Spleen (tissue), 11 donors: Measurements from ENCODE around the gene CCDC71L. TPM values are rescaled to one million over a fixed set of nuclear protein-coding genes. Genes with fewer than 3 reads are reported as not detected.
A peak's percentile ranks its signal among the peaks of the same experiment; 100 is the strongest.

Experiments
- DNase-seq: peaks from one replicate; pipeline ENCODE4 v3.0.0-alpha.2; 2020
- H3K27ac ChIP-seq, 8 donors: fragments of 200-600 bp; sonication (generic) in 7 of 8; 1 replicate in 4 of 8; 2 replicates in 4 of 8; pipeline versions ENCODE4 v1.5.0 to v1.8.0; 2016 to 2021; ENCODE audit warnings: inconsistent platforms in 4 of 8, mild to moderate bottlenecking in 4 of 8, moderate library complexity in 1 of 8
- H3K27me3 ChIP-seq, 7 donors: fragments of 200-600 bp; sonication (generic) in 6 of 7; replicated peaks in 1 of 7; 1 replicate in 4 of 7; 2 replicates in 3 of 7; pipeline versions ENCODE4 v1.5.0 to v1.8.0; 2016 to 2021; ENCODE audit warnings: inconsistent platforms in 3 of 7, mild to moderate bottlenecking in 1 of 7
- H3K36me3 ChIP-seq, 6 donors: fragments of 200-600 bp; sonication (generic) in 5 of 6; 1 replicate in 4 of 6; 2 replicates in 2 of 6; pipeline versions ENCODE4 v1.5.0 to v1.8.0; 2016 to 2021; ENCODE audit warnings: inconsistent platforms in 2 of 6
- H3K4me1 ChIP-seq, 6 donors: fragments of 200-600 bp; sonication (generic) in 5 of 6; 1 replicate in 3 of 6; 2 replicates in 3 of 6; pipeline versions ENCODE4 v1.5.0 to v1.8.0; 2016 to 2021; ENCODE audit warnings: inconsistent platforms in 3 of 6
- H3K4me3 ChIP-seq, 8 donors: fragments of 200-600 bp; sonication (generic) in 7 of 8; 1 replicate in 4 of 8; 2 replicates in 4 of 8; pipeline versions ENCODE4 v1.5.0 to v1.8.0; 2016 to 2021; ENCODE audit warnings: inconsistent platforms in 4 of 8, mild to moderate bottlenecking in 4 of 8, moderate library complexity in 2 of 8
- H3K9me3 ChIP-seq, 8 donors: fragments of 200-600 bp; sonication (generic) in 7 of 8; 1 replicate in 4 of 8; 2 replicates in 4 of 8; pipeline versions ENCODE4 v1.5.0 to v1.8.0; 2016 to 2021; ENCODE audit warnings: inconsistent platforms in 4 of 8
- POLR2A ChIP-seq, 3 donors: fragments of 450-650 bp; IDR thresholded peaks; one replicate each; pipeline ENCODE4 v1.5.1; 2017; ENCODE audit warnings: antibody characterized with exemption in 3 of 3, mild to moderate bottlenecking in 1 of 3
- POLR2AphosphoS5 ChIP-seq, 3 donors: sonication (generic); formaldehyde crosslinking; IDR thresholded peaks; one replicate each; pipeline ENCODE4 v1.5.1; 2017; ENCODE audit warnings: antibody characterized with exemption in 3 of 3
- WGBS, 5 donors: extraction: QIAGEN DNeasy Blood & Tissue Kit in 3 of 5; methylation state at CpG; one replicate each; pipeline versions ENCODE4 v1.1.5 to v1.1.7; 2013 to 2018; 5-methylcytosine and 5-hydroxymethylcytosine counted together
- intact Hi-C: fragments of 100-400 bp; cut with DNase I; formaldehyde crosslinking; loops from one replicate; pipeline ENCODE4 v1.15.0; 2023; ENCODE audit warnings: low total_unique reads
- polyA plus RNA-seq, 3 donors: library from polyadenylated mRNA; stranded (reverse); fragments of 200-250 nt; gene quantifications; one replicate each; pipeline ENCODE4 v1.2.1, GENCODE V29; 2013
- total RNA-seq, 7 donors: library from RNA; depleted of rRNA in 3 of 7; stranded (reverse); fragments of >200 nt in 3 of 7; fragmentation: NEBNext Ultra II Directional in 4 of 7; extraction: Animal tissue kit (Norgen Biotek cat#: 25700) in 4 of 7; gene quantifications; one replicate each; pipeline versions ENCODE4 v1.1.0 to v1.2.1, GENCODE V29; 2016 to 2021
- TF ChIP-seq, protein P1 (sequence below), 11 experiments: fragments of 200-600 bp in 7 of 11; fragments of 450-650 bp in 4 of 11; sonication (generic) in 4 of 11; IDR thresholded peaks in 8 of 11; conservative IDR thresholded peaks in 3 of 11; 1 replicate in 7 of 11; 2 replicates in 4 of 11; pipeline versions ENCODE4 v1.4.0 to v1.8.0; 2016 to 2021; ENCODE audit warnings: antibody characterized with exemption in 11 of 11, inconsistent platforms in 4 of 11, mild to moderate bottlenecking in 1 of 11
- donor health status: healthy with polysubstance abuse.
- donor health status: DM: no; HTN: no; CAD: no; lungs with moderate emphysema.
- donor health status: DM: no; HTN: no; CAD: no.
- donor health status: Bipolar disorder and iron deficiency.
- donor health status: healthy.
- donor health status: DM: no; HTN: no; CAD: no.
- donor health status: DM: yes; HTN: yes; CAD: no.

CCDC71L gene
- total and polyA plus RNA-seq, 10 donors, result 22.7 to 70.9 (median 36.4) TPM

DNA sequence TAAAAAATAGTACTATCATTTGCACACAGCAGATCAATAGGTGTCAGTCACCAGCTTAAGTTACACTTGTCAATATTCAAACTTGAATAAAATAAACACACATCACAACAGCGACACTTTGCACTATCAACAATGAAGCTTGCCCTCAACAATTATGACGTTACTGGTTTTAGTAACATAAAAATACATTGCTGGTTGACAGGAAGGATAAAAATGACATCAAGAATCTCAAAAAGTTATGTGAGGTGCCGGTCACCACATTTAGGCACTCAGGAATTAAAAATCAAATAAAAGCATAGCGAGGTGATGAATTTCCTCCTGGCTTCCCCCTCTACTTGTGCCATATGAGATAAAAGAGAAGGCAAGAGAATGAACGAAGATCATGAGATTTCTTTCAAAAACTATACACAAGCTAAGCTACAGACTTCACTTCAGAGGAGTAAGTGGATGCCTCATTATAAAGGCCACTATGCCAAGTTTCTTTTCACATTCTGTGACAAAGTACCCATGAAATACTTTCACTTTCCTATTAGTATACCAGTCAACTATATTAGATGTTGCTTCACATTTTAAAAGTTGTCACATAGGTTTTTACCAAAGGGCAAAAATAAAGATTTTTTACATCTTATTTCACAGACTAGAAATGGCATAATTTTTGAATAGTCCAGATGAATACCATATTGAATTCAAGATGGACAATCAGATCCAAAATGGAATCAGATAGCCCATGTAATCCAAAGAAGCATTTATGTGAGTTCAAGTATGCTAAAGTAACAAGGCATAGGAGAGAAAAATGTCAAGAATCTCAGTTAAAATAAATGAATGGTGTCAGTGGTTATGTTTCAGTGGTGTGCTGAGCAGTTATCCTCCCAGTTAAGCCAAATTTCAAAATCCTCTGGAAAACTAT, 3.6 kb downstream of the CCDC71L start:
- no peaks in the 10 kb centered on the region for H3K36me3 ChIP-seq
- H3K27ac ChIP-seq, result peak overlapping the region in 3 of 8 donors; percentile 12 to 98 (median 32)
- H3K9me3 ChIP-seq, result no peaks in the 10 kb centered on the region
- intact Hi-C loops, result no loop called here
- peak overlapping the region in 1 of 8 donors; percentile 90 for H3K4me3 ChIP-seq
- peaks cover 17 to 42% (median 35%) of the 10 kb centered on the region in 6 donors for H3K4me1 ChIP-seq
- WGBS, 5 donors, result 41 to 48% (median 45%) methylated on average over 5 of the region's 5 CpGs
- DNase-seq, result no peak
- TF ChIP-seq POLR2AphosphoS5 (IDR thresholded peaks at IDR 0.05) (no peak), POLR2A (IDR thresholded peaks at IDR 0.05) (no peak)
- TF ChIP-seq, protein P1, sequence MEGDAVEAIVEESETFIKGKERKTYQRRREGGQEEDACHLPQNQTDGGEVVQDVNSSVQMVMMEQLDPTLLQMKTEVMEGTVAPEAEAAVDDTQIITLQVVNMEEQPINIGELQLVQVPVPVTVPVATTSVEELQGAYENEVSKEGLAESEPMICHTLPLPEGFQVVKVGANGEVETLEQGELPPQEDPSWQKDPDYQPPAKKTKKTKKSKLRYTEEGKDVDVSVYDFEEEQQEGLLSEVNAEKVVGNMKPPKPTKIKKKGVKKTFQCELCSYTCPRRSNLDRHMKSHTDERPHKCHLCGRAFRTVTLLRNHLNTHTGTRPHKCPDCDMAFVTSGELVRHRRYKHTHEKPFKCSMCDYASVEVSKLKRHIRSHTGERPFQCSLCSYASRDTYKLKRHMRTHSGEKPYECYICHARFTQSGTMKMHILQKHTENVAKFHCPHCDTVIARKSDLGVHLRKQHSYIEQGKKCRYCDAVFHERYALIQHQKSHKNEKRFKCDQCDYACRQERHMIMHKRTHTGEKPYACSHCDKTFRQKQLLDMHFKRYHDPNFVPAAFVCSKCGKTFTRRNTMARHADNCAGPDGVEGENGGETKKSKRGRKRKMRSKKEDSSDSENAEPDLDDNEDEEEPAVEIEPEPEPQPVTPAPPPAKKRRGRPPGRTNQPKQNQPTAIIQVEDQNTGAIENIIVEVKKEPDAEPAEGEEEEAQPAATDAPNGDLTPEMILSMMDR (IDR thresholded peaks at IDR 0.05 in 8 of 11, conservative IDR thresholded peaks at IDR 0.05 in 3 of 11), result no peak
- no peaks in the 10 kb centered on the region for H3K27me3 ChIP-seq

DNA sequence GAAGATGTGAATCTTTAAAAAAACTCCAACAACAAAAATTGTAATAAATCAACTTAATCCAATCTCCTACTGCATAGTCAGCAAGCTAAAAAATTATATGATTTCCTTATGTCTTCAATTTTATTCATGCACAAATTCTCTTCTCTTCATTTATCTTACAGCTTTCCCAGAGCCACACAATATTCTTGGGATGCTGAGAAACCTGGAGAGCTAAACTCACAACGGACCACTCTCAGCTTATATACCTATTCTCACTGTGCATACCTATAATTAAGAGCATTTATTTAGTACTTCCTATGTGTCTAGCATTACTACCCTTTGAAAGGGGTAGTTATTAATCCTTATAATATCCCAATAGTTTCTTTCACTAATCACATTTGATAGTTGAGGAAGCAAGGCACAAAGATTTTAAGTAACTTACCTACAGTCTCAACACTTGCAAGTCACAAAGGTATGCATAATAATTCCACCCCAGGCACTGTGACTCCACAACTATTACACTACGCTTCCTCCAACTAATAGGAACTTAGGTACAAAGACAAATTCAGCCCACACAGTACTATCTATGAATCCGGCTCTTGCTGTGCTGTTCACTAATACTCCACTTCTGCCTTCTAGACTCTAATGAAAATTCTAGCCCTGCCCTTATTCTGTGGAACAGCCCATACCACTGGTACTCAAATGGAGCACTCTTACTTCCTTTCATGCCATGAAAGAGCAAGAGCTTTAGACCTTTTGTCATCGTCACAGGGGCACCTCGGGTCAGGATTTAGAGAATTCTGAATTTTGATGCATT, 5.1 kb downstream of the CCDC71L start:
- no peak for TF ChIP-seq POLR2A (IDR thresholded peaks at IDR 0.05)
- no peak for TF ChIP-seq POLR2AphosphoS5 (IDR thresholded peaks at IDR 0.05)
- TF ChIP-seq, protein P1 (IDR thresholded peaks at IDR 0.05 in 8 of 11, conservative IDR thresholded peaks at IDR 0.05 in 3 of 11), result no peak
- intact Hi-C loops, result no loop called here
- peaks cover 17 to 42% (median 33%) of the 10 kb centered on the region in 6 donors for H3K4me1 ChIP-seq
- H3K4me3 ChIP-seq, result no peak overlapping the region
- no peaks in the 10 kb centered on the region for H3K36me3 ChIP-seq
- no peaks in the 10 kb centered on the region for H3K9me3 ChIP-seq
- no peak for DNase-seq
- 91 to 98% (median 97%) methylated on average over 5 of the region's 5 CpGs for WGBS, 5 donors
- no peak overlapping the region for H3K27ac ChIP-seq
- H3K27me3 ChIP-seq, result no peaks in the 10 kb centered on the region

DNA sequence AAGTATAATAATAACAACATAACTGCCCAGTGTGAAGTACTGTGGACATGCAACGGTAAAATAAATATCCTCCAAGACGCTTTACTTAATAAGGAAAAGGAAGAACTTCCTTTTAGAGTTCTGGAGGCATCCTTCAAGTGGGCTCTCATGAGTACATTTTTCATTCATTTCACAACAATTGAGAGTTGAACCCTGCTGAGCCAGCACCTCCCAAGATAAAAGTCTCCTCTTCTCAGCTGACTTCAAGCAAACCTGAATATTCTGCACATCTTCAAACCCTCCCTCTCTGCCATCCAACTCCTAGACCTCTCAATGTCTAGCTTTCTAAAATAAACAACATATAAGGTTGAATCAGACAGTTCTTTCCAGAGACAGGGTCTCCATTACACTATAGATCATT, 7.5 kb downstream of the CCDC71L start:
- Histone ChIP-seq H3K4me1 (peaks cover 8 to 26% (median 18%) of the 10 kb centered on the region in 6 donors), H3K27ac (no peak overlapping the region), H3K36me3 (no peaks in the 10 kb centered on the region), H3K4me3 (no peak overlapping the region), H3K27me3 (no peaks in the 10 kb centered on the region), H3K9me3 (no peaks in the 10 kb centered on the region)
- 52 to 79% (median 69%) methylated on average over 2 of the region's 2 CpGs for WGBS, 5 donors
- TF ChIP-seq POLR2AphosphoS5 (IDR thresholded peaks at IDR 0.05), result no peak
- no peak for TF ChIP-seq POLR2A (IDR thresholded peaks at IDR 0.05)
- TF ChIP-seq, protein P1 (IDR thresholded peaks at IDR 0.05 in 8 of 11, conservative IDR thresholded peaks at IDR 0.05 in 3 of 11), result no peak
- intact Hi-C loops, result no loop called here
- DNase-seq, result no peak

DNA sequence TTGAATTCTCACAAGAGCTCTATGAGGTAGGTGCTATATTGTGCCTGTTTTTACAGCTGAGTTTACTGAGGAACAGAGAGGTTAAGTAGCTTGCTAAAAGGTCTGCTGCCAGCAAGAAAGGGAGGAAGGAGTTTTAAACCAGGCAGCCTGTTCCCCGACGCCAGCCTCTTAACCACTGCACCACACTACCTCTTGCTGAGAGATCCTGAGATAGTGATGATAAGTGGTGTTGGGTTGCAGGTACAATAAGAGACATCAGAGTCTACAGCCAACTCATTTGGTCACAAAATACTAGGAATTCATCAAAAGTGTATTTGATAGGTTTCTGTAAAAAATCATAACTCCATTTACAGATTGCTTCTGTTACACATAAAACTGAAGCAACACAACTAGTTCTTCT, 8.0 kb downstream of the CCDC71L start:
- intact Hi-C loops, result no loop called here
- no peak overlapping the region for H3K4me3 ChIP-seq
- TF ChIP-seq POLR2AphosphoS5 (IDR thresholded peaks at IDR 0.05) (no peak), POLR2A (IDR thresholded peaks at IDR 0.05) (no peak)
- TF ChIP-seq, protein P1 (IDR thresholded peaks at IDR 0.05 in 8 of 11, conservative IDR thresholded peaks at IDR 0.05 in 3 of 11), result no peak
- H3K27me3 ChIP-seq, result no peaks in the 10 kb centered on the region
- 71 to 95% (median 81%) methylated on average over 2 of the region's 2 CpGs for WGBS, 5 donors
- H3K9me3 ChIP-seq, result no peaks in the 10 kb centered on the region
- H3K27ac ChIP-seq, result no peak overlapping the region
- no peak for DNase-seq
- H3K36me3 ChIP-seq, result no peaks in the 10 kb centered on the region
- H3K4me1 ChIP-seq, result peaks cover 8 to 20% (median 13%) of the 10 kb centered on the region in 6 donors
